GM19463 (cell line): ENCODE data around the gene SYT15.

Source experiments
- ATAC-seq: cut with Tn5 transposase; IDR thresholded peaks from one replicate; pipeline ENCODE4 v1.9.1; 2021; ENCODE audit warnings: mild to moderate bottlenecking, moderate library complexity; ENCODE audit not compliant: unreplicated experiment

Gene SYT15

GRCh38 chr10:46544989-46545791 lies 33.7 kb upstream of the SYT15 start:
- no peak for ATAC-seq

DNA sequence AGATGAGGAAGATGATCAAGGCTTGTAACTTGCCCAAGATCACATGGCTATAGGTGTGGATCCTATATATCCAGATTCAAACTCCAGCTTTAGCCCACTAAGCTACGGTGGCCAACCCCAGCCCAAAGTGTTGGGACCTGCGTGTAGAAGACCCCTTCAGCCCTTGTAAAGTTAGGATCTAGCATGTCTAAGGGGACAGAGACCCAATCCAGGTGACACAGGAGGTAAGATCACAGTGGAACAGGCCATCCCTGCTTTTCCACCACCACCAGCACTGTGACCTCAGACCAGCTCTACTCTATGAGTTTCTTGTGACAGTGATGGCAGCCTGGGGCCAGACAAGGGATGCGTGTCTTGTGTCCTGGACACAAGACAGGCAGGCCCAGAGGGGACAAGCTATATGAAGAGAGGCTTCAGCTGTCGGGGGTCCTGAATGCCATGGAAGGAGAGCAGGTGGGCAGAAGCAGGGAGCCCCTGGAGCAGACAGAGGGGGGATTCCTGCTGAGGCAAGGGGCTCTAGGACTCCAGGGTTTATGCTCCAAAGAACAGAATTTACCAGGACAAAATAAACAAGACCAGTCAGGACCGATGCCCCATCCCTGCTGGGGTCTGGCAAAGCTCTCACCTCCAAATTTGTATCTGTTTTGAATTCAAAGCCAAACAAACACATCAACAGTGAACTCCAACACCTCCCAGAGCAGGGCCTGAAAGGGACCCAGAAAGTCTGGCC lies 32.9 kb upstream of the SYT15 start:
- ATAC-seq, result no peak

DNA sequence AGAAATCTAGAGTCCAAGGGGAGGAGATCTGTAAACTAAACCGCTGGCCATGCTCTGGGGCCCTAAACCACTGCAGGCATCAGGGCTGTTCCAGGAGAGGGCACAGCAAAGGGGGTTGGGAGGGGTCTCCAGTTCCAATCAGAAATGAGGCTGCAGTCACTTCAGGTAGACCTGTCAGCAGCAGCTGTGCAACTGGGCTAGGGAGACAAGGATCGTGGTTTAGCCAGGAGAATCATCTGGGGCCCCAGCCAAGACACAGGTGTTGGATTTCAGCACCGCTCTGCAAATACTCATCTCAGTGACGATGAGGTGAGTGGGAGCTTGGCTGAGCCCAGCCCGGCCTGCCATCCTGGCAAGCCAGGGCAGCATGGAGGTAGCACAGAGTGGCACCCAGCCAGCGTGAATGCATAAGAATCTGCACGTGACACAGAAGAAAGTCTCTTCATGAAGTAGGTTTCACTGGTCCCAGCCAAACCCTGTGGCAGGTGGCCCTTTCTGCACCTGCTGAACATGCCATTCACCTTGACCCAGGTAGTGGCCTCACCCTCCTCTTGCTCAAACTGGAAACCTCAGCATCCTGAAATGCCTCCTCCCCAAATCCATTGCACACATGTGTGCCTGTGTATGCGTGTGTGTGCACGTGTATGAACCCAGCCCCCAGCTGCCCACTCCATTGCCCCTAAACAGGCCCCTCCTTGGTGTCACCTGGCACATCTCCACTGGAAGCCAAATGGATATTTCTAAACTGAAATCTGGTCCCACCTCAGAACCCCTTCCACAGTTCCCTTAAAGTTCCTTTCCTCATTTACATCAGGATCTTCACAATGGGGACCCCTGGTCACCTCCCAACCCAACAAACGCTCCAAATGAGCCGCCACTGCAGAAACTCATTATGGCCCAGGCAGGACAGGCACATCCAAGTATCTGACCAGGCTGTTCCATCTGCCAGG lies 32.1 kb upstream of the SYT15 start:
- ATAC-seq, result no peak

- no peak for ATAC-seq
Measured at GRCh38 chr10:46547541-46548497, 31.1 kb upstream of the SYT15 start.

- no peak for ATAC-seq
Measured at GRCh38 chr10:46548498-46549090, 30.3 kb upstream of the SYT15 start.

DNA sequence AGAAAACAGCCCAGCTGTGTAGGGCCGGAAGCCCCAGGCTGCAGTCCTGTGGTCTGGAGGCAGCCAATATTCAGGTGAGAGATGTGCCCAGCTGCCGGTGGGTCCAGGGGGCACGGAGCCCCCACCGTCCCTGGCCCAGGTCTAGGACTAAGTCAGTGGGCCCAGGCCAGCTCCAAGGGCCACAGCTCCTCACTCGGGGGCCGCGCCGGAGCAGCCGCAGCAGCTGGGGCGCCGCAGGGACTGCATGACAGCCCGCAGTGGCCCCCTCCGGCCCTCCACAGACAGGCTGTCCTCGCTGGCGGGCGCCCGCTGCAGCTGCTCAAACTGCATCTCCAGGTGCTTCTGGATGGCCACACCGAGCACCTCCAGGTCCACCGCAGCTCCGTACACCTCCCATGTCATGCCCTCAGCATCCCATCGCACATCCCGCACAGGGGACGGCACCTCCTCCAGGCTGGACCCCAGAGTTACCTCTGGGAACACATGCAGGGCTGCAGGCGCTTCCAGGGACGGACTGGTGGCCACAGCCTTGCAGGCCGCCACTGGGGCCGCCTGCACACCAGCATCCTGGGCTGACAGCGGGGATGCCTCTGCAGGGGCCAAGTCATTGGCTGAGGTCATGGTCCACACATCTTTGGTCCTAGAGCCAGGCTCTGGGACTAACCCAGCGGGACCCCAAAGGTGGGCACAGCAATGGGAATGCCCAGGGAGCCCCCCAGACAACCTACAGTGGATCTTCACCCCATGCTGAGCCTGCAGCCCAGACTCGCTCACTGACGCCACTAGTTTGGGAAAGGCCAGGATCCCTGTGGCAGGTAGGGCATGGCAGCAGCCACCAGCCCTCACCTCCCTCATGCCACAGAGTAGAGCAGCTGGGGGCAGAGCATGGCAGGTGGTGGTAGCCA lies 29.5 kb upstream of the SYT15 start:
- ATAC-seq, result no peak

DNA sequence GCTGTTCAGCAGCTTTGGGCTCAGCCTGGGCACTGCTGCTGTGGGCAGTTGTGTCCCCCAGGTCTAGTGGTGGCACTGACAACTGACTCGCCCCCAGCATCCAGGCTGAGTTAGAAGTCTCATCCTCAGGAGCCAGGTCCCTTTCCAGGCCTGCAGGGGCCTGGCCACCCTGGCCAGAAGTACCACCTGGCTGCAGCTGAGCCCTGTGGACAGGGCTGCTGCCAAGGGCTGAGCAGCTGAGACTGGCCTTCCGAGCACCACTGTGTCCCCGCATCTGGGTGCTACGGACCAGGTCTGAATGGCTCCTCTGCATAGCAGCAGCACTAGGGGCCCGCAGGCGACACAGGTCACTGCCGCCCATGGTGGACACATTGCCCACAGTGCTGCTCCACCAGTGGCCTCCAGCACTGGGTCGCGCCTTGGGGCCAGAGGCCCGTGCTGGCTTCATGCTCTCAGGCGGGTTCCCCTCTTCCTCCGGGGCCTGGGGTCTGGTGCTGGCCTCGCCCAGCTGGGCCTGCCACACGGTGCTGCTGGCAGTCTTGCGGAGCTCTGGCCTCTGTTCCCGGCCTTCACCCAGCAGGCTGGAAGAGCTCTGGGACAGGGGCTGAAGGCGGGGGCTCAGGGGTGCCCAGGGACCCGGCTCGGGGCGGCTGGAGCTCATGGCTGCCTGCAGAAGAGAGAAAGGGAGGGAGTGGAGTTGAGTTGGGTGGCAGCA lies 28.7 kb upstream of the SYT15 start:
- ATAC-seq, result no peak

DNA sequence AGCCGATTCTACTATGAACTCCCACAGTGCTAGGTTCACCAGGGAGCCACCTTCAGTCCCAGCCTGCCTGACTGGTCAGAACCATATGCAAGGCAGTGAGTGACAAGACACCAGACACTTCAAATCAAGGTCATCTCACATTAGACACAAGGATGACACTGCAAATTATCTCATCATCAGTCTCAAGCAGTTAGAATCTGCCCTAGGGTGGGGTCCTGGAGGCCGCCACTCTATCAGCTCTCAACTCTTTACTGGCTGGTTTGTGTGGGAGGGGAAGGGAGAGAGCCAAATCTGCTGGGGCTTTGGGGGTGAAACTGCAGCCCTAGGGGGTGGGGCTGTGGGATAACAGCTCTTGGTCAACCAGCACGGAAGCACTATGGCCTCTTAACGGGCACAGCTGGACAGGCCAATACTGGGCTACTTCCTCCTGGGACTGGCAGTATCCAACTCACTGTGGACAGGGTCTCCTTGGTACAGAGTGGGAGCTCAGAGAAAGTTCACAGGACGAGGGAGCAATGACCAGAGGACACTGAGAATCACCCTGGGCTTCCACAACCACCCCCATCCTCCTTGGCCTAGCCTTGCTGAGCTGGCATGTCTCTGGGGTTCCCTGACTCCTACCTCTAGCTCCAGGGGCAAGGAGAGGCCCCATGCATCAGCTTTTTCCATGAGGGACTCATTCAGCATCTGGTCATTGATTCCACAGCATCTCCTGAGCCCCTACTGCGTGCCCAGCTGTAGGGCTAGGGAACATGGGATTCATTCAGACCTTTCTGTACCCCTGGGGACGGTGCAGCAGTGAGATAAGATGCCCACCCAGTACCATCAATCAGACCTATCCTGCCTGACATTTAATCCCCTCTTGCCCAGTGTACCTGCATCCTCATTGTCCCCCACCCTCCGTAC lies 27.9 kb upstream of the SYT15 start:
- no peak for ATAC-seq

GRCh38 chr10:46551701-46552525 lies 27.0 kb upstream of the SYT15 start:
- ATAC-seq, result no peak

GRCh38 chr10:46552526-46553237 lies 26.2 kb upstream of the SYT15 start:
- ATAC-seq, result no peak

GRCh38 chr10:46553238-46554049 lies 25.5 kb upstream of the SYT15 start:
- ATAC-seq, result no peak

DNA sequence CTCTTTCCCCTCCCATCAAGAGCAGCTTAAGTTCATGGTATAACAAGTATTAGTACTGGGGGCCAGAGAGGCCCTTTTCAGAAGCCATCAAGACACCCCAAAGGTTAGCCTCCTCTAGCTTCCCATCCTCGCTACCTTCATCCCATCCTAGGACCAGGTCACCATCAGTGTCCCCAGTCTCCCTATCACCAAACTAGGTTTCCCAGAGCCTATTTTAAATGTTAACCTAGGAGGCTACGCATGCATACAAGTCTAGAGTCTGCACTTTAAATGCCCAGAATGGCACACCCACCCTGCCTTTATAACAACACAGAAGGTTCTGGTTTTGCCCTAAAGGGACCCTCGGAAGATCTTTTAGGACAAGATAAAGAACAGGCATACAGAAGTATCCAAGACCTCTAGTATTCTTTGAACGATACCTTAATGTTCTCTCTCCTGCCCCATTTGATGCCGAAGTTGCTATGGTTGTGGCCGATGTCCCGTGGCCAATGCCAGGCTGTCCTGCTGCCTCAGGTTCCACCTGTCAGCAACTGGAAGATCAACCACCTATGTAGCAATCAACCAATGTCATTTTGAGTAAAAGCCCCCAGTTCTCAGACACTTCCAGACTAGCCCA lies 24.7 kb upstream of the SYT15 start:
- no peak for ATAC-seq

- ATAC-seq, result no peak
Measured at GRCh38 chr10:46555366-46555712, 23.6 kb upstream of the SYT15 start.

DNA sequence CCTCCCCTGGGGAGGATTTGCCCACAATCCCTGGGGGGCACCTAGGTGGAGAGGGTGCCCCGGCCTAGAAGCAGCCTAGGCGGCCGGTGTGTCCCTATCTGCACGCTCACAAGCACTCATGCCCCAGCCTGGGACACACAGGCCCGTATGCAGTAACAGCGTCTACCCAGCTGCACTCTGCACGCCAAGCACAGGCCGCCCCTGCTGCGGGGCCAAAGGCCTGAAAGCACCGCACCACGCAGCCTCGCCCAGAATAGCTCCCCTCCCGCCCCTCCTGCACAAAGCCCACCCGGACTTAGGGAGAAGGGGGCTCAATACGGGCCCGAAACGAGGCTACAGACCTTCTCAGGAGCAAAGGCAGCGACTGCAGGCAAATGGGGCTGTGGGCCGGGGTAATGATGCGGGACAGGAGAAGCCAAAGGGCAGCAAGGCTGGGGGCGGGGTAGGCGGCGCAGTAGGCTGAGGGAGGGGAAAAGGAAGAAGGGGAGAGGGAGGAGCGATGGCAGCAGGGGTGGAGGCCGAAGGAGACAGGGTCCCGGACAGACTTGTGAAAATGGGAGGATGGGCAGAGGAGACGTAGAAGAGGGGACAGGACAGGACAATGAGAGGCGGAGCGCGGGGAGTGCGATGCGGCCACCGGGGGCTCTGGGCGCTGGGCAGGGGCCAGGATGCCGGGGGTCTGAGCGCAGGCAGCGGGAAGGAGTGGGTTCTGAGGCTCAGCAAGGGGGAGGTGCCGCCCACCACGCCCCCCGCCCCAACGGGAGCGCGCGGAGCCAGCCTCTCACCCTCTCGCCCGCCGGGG lies 23.0 kb upstream of the SYT15 start:
- no peak for ATAC-seq
